Stomach (tissue), 4 donors: ENCODE data around the gene HENMT1.

Experiments
- POLR2A ChIP-seq, 4 donors: fragments of 450-650 bp; IDR thresholded peaks; one replicate each; pipeline ENCODE4 v1.6.1; 2016; ENCODE audit warnings: antibody characterized with exemption in 4 of 4, control low read depth in 2 of 4, mild to moderate bottlenecking in 1 of 4, moderate library complexity in 1 of 4
- TF ChIP-seq, protein P1 (sequence below), 7 experiments: fragments of 450-650 bp in 4 of 7; fragments of 200-600 bp in 3 of 7; sonication (generic) in 3 of 7; IDR thresholded peaks; one replicate each; pipeline ENCODE4 v1.5.1; 2016 to 2019; ENCODE audit warnings: antibody characterized with exemption in 7 of 7, control low read depth in 2 of 7, mild to moderate bottlenecking in 1 of 7

- TF ChIP-seq POLR2A (IDR thresholded peaks at IDR 0.05), result no peak
- TF ChIP-seq, protein P1, sequence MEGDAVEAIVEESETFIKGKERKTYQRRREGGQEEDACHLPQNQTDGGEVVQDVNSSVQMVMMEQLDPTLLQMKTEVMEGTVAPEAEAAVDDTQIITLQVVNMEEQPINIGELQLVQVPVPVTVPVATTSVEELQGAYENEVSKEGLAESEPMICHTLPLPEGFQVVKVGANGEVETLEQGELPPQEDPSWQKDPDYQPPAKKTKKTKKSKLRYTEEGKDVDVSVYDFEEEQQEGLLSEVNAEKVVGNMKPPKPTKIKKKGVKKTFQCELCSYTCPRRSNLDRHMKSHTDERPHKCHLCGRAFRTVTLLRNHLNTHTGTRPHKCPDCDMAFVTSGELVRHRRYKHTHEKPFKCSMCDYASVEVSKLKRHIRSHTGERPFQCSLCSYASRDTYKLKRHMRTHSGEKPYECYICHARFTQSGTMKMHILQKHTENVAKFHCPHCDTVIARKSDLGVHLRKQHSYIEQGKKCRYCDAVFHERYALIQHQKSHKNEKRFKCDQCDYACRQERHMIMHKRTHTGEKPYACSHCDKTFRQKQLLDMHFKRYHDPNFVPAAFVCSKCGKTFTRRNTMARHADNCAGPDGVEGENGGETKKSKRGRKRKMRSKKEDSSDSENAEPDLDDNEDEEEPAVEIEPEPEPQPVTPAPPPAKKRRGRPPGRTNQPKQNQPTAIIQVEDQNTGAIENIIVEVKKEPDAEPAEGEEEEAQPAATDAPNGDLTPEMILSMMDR (IDR thresholded peaks at IDR 0.05), result no peak
Observed at GRCh38 chr1:108701176-108701849, 40.4 kb upstream of the HENMT1 start.
